HTERT RPE-1 (cell line): ENCODE data around the gene EEF1G.
"Not testable (repeated sequence)": the region's sequence is repeated elsewhere in the genome, so short reads cannot be mapped to it uniquely, and the experiment has no call there.

ENCODE experiments used
- in situ Hi-C: fragments of 300-500 bp; cut with MboI; formaldehyde crosslinking; loops from 4 replicates; pipeline ENCODE4 v1.14.3; 2020; ENCODE audit warnings: low sequenced_read_pairs

EEF1G gene

GRCh38 chr11:62556108-62556874, 17.4 kb downstream of the EEF1G start:
- in situ Hi-C loops, result no loop called here

- in situ Hi-C loops, result no loop called here
Measured at GRCh38 chr11:62555464-62556107, 18.1 kb downstream of the EEF1G start.

DNA sequence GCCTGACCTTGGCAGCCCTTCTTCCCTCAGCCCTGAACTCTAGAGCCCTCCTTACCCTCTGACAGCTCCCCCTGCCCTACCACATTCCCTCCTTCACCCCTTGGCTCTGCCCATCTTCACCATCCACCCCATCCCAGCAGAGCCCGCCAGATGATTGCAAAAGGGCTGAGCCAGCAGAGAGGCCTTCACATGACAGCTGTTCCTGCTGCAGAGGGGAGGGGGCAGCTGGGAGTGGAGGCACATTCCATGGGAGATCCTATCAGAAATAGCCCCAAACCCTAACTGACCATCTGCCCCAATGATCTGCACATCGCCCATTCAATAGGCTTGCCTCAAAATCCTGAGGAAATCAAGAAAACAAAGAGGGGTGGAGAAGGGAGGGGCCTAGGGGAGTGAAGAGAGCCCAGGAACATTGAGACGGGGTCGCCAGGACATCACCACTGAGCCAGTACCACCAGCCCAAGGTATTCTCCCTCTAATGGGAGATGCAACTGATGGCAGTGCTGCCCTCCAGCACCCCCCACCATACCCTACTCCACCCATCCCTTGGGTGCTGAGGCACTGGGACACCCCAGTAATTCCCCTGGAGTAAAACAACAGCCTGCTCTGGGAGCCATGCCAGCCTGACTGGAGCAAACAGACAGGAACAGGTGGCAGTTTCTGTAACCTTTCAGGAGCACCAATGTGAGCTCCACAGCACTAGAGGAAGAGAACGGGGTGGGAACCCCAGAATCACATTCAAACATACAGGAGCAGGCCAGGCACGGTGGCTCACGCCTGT, 19.1 kb downstream of the EEF1G start:
- in situ Hi-C loops, result no loop called here

GRCh38 chr11:62553839-62554361, 19.8 kb downstream of the EEF1G start:
- in situ Hi-C loops, result no loop called here

- in situ Hi-C loops, result no loop called here
Measured at GRCh38 chr11:62553080-62553838, 20.4 kb downstream of the EEF1G start.

DNA sequence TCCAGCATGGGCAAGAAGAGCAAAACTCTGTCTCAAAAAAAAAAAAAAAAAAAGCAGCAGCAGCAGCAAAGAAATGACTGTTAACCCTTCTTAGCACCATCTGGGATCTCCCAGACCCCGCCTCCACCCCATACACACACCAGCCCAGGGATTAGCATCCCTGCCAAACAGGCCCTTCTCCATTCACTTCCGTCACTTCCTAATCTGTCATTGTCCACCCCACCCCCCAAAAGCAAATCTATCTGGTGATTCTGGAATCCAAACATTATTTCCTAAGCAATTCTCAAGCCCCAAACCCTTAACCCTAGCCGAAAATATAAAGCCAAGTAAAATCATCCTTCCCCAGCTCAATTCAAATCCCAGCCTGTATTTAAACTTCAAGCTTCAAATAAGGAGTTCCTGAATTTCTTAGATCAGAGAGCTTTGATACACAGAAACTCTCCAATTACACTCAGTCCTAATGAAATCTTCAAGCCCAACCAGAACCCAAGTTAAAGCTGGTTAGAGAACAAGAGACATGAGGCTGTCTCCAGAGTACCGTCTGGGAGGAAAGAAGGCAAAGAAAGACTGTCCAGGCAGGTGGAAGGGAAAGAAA, 21.1 kb downstream of the EEF1G start:
- in situ Hi-C loops, result no loop called here

DNA sequence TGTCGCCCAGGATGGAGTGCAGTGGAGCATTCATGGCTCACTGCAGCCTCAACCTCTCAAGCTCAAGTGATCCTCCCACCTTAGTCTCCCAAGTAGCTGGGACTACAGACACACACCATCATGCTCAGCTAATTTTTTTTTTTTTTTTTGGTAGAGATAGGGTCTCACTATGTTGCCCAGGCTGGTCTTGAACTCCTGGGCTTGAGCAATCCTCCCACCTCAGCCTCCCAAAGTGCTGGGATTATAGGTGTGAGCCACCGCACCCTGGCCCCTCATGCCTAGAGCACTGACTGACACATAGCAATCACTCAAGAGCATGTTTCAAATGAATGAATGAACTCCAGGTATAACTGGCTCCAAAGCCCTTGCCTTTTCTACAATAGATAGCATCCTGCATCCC, 23.2 kb downstream of the EEF1G start:
- in situ Hi-C loops, result not testable (repeated sequence)

DNA sequence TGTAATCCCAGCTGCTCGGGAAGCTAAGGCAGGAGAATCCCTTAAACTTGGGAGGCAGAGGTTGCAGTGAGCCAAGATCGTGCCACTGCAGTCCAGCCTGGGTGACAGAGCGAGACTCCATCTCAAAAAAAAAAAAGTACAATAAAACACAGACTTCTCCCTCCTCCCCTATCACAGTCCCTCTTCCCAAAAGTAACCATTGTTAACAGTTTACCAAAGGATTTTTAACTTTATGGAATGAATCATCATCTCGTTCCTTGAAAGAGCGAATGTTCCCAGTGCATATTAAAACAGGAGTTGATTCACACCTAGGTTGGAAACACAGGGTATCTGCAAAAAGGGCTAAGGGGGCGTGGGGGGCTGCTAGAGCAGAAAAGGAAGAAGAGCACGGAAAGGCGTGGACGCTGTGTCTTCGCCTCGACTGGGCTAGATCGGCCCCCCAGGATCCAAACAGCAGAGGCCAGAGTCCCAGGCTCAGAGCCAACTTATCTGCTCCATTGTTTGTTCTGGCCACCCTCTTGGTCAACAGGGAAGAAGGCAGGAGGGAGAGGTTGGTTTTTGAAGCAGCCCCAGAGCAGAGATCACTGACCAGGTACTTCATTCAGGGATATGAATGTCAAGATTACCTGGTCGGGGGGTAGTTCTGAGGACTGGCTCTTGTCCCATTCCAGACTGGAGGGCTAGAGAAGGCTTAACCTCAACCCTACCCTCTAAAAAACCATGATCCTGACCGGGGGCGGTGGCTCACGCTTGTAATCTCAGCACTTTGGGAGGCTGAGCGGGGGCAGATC, 25.0 kb downstream of the EEF1G start:
- in situ Hi-C loops, result no loop called here

DNA sequence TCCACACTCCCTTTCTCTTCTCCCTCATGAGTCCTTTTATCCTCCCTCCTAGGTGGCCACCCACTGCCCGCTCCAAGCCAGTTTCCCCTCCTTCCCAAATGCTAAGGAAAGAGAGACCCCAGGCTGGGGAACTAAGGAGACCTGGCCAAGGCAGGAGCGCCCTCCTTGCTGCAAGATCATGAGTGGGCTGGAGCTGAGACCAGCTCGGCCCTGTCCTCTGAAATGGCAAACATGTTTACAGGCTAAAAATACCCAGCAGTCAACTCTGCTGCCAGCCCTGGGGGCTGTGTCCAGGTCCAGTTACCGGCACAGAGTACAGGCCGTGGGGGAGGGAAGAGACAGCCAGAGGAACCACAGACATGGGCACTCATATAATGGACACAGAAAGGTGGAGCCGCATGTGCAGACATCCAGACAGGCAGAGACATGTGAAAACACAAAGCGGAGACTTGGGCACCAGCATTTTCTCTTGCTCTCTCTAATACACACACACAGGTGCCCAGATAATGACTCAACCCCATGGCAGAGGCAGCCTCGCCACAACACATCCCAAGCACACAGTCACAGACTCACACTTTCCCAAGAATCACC, 25.9 kb downstream of the EEF1G start:
- in situ Hi-C loops, result no loop called here

GRCh38 chr11:62546929-62547625, 26.6 kb downstream of the EEF1G start:
- in situ Hi-C loops, result no loop called here

DNA sequence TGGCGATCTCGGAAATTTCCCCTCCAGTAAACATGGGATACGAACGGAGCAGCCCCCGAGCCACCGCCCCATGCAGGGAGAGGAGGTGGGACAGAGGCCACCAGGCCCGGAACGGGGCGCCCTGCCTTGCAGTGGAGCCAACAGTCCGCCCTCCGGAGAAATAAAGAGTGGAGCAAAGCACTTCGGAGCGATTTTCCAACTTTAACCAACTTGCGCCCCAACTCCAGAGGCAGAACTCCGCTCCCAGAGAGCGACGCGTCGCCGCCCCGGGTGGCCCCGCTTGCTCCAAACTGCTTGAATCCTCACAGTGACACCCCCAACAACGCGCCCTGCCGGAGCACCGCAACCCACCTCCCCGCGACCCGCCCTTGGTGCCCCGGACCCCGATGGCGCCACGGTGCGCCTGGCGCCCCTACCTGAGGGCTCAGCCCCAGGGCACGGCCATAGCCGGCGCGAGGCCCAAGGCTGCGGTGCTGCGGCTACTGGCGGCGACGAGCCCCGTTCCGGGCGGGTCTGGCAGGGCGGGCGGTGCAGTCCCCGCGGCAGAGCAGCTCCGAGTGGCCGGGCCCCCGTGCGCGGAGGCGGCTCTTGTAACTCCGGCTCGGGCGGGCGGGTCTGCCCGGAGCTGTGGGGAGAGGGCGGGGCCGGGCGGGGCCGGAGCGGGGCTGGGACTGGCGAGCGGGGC, 27.3 kb downstream of the EEF1G start, which contains the start of gene AHNAK:
AHNAK (minus strand) TSS at position 563 of the 685 bp plus-strand sequence. CDS start 10,708 bp downstream, outside the sequence.
- in situ Hi-C loops, result no loop called here

- in situ Hi-C loops, result no loop called here
Measured at GRCh38 chr11:62545437-62546243, 28.1 kb downstream of the EEF1G start.

GRCh38 chr11:62544581-62545436, 28.9 kb downstream of the EEF1G start:
- in situ Hi-C loops, result no loop called here

- in situ Hi-C loops, result no loop called here
Measured at GRCh38 chr11:62543680-62544444, 29.8 kb downstream of the EEF1G start.
